ENCODE measurements around the gene HS2ST1.

DNA sequence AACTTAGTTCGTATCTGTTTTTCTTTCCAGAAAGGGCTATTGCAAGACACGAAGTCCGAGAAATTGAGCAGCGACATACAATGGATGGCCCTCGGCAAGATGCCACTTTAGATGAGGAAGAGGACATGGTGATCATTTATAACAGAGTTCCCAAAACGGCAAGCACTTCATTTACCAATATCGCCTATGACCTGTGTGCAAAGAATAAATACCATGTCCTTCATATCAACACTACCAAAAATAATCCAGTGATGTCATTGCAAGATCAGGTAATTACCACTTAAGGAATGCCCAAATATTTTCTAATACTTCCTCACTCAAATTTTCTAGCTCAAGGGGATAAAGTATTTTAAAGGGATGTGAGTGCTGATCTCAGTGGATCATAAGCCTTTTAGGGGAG is 158.5 kb downstream of the HS2ST1 start:
- TF ChIP-seq, protein P1, sequence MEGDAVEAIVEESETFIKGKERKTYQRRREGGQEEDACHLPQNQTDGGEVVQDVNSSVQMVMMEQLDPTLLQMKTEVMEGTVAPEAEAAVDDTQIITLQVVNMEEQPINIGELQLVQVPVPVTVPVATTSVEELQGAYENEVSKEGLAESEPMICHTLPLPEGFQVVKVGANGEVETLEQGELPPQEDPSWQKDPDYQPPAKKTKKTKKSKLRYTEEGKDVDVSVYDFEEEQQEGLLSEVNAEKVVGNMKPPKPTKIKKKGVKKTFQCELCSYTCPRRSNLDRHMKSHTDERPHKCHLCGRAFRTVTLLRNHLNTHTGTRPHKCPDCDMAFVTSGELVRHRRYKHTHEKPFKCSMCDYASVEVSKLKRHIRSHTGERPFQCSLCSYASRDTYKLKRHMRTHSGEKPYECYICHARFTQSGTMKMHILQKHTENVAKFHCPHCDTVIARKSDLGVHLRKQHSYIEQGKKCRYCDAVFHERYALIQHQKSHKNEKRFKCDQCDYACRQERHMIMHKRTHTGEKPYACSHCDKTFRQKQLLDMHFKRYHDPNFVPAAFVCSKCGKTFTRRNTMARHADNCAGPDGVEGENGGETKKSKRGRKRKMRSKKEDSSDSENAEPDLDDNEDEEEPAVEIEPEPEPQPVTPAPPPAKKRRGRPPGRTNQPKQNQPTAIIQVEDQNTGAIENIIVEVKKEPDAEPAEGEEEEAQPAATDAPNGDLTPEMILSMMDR (IDR thresholded peaks at IDR 0.05): no peak
- no peak for TF ChIP-seq POLR2A (IDR thresholded peaks at IDR 0.05)

Measured in body of pancreas (tissue), 4 donors.